DND-41 (cell line): Measurements from ENCODE around the gene GJB2.

ENCODE experiments used
- ATAC-seq: fragments of 200-7000 bp; cut with Tn5 transposase; 3 replicates; pipeline ENCODE4 v1.9.1; 2021; ENCODE audit warnings: low read depth; ENCODE audit not compliant: insufficient read depth
- DNase-seq: peaks from one replicate; pipeline ENCODE4 v3.0.0-alpha.2; 2020
- H2AFZ ChIP-seq: 2 replicates; pipeline ENCODE4 v1.6.0; 2012; ENCODE audit warnings: low read depth, low read length
- H3K27ac ChIP-seq: 2 replicates; pipeline ENCODE4 v1.5.1; 2012; ENCODE audit warnings: low read length, inconsistent platforms
- H3K27me3 ChIP-seq: fragments of 200-600 bp; sonication (generic); 2 replicates; pipeline ENCODE4 v1.6.0; 2012; ENCODE audit warnings: low read length, mild to moderate bottlenecking, inconsistent platforms; ENCODE audit not compliant: insufficient read depth, poor library complexity
- H3K36me3 ChIP-seq: 2 replicates; pipeline ENCODE4 v1.5.1; 2012; ENCODE audit warnings: low read length, inconsistent platforms; ENCODE audit not compliant: insufficient read depth
- H3K4me1 ChIP-seq: 2 replicates; pipeline ENCODE4 v1.5.1; 2012; ENCODE audit warnings: mild to moderate bottlenecking, low read length; ENCODE audit not compliant: insufficient read depth
- H3K4me2 ChIP-seq: 2 replicates; pipeline ENCODE4 v1.6.0; 2012; ENCODE audit warnings: mild to moderate bottlenecking, moderate library complexity, low read length, inconsistent platforms; ENCODE audit not compliant: insufficient read depth
- H3K4me3 ChIP-seq, 2 experiments: fragments of 200-600 bp in 1 of 2; shearing (Covaris generic) in 1 of 2; 2 replicates each; pipeline ENCODE4 v1.5.1; 2012 to 2016; ENCODE audit warnings: inconsistent platforms in 2 of 2, low read length in 2 of 2, mild to moderate bottlenecking in 2 of 2, low read depth in 1 of 2, moderate library complexity in 1 of 2
- H3K79me2 ChIP-seq: 2 replicates; pipeline ENCODE4 v1.6.0; 2012; ENCODE audit warnings: low read length, inconsistent platforms; ENCODE audit not compliant: insufficient read depth
- H3K9ac ChIP-seq: 2 replicates; pipeline ENCODE4 v1.6.0; 2012; ENCODE audit warnings: low read depth, mild to moderate bottlenecking, inconsistent platforms, low read length, moderate library complexity
- H3K9me3 ChIP-seq: 2 replicates; pipeline ENCODE4 v1.5.1; 2012; ENCODE audit warnings: low read length, moderate library complexity, mild to moderate bottlenecking, inconsistent platforms; ENCODE audit not compliant: insufficient read depth, severe bottlenecking
- H4K20me1 ChIP-seq: 2 replicates; pipeline ENCODE4 v1.6.0; 2012; ENCODE audit warnings: low read length; ENCODE audit not compliant: insufficient read depth
- EZH2 ChIP-seq: IDR thresholded peaks from 3 replicates; pipeline ENCODE4 v1.6.1; 2012; ENCODE audit warnings: borderline replicate concordance, low read depth, mild to moderate bottlenecking, moderate library complexity, low read length, inconsistent platforms; ENCODE audit not compliant: severe bottlenecking
- TF ChIP-seq, protein P1 (sequence below): IDR thresholded peaks from 2 replicates; pipeline ENCODE4 v1.5.1; 2012; ENCODE audit warnings: borderline replicate concordance, low read length, moderate library complexity, mild to moderate bottlenecking; ENCODE audit not compliant: poor library complexity, severe bottlenecking; ENCODE audit errors: extremely low read depth

GJB2 gene

DNA sequence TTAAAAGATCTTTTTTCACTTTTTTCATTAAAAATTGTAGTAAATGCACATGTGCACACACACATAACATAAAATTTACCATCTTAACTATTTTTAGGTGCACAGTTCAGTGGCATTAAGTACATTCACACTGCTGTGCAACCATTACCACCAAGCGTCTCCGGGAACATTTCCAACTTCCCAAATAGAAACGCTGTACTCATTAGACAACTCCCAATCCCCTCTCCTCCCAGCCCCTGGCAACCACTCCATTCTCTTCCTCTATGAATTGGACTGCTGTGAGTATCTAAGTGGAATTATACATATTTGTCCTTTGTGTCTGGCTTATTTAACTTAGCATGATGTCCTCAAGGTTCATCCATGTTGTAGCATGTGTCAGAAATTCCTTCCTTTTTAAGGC is 11.6 kb downstream of the GJB2 start:
- TF ChIP-seq, protein P1, sequence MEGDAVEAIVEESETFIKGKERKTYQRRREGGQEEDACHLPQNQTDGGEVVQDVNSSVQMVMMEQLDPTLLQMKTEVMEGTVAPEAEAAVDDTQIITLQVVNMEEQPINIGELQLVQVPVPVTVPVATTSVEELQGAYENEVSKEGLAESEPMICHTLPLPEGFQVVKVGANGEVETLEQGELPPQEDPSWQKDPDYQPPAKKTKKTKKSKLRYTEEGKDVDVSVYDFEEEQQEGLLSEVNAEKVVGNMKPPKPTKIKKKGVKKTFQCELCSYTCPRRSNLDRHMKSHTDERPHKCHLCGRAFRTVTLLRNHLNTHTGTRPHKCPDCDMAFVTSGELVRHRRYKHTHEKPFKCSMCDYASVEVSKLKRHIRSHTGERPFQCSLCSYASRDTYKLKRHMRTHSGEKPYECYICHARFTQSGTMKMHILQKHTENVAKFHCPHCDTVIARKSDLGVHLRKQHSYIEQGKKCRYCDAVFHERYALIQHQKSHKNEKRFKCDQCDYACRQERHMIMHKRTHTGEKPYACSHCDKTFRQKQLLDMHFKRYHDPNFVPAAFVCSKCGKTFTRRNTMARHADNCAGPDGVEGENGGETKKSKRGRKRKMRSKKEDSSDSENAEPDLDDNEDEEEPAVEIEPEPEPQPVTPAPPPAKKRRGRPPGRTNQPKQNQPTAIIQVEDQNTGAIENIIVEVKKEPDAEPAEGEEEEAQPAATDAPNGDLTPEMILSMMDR, result no peak
- no peak for TF ChIP-seq EZH2
- no peak for ATAC-seq
- Histone ChIP-seq H3K4me2 (no peak overlapping the region), H3K79me2 (no peaks in the 10 kb centered on the region), H3K4me3 (no peak overlapping the region), H3K9ac (no peak overlapping the region), H4K20me1 (no peaks in the 10 kb centered on the region), H2AFZ (no peak overlapping the region), H3K36me3 (no peaks in the 10 kb centered on the region), H3K4me1 (no peaks in the 10 kb centered on the region), H3K27me3 (peaks cover 4% of the 10 kb centered on the region), H3K9me3 (no peaks in the 10 kb centered on the region), H3K27ac (no peak overlapping the region)
- no peak for DNase-seq

DNA sequence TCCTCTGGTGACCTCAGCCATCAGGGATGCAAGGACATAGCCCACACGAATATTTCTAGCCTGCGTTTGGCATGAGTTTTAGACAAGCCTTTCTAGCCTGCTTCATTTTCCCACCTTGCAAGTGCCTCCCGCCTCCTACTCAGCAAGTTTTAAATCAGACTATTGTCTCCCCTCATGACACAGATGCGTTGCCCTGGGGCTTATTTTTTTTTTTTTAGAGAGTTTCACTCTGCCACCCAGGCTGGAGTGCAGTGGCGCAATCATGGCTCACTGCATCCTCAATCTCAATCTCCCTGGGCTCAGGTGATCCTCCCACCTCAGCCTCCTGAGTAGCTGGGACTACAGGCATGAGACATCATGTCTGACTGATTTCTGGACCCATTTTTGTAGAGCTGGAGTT is 14.6 kb downstream of the GJB2 start:
- Histone ChIP-seq H2AFZ (no peak overlapping the region), H3K27me3 (peaks cover 27% of the 10 kb centered on the region)
- TF ChIP-seq EZH2, result no peak
- TF ChIP-seq, protein P1, result no peak

DNA sequence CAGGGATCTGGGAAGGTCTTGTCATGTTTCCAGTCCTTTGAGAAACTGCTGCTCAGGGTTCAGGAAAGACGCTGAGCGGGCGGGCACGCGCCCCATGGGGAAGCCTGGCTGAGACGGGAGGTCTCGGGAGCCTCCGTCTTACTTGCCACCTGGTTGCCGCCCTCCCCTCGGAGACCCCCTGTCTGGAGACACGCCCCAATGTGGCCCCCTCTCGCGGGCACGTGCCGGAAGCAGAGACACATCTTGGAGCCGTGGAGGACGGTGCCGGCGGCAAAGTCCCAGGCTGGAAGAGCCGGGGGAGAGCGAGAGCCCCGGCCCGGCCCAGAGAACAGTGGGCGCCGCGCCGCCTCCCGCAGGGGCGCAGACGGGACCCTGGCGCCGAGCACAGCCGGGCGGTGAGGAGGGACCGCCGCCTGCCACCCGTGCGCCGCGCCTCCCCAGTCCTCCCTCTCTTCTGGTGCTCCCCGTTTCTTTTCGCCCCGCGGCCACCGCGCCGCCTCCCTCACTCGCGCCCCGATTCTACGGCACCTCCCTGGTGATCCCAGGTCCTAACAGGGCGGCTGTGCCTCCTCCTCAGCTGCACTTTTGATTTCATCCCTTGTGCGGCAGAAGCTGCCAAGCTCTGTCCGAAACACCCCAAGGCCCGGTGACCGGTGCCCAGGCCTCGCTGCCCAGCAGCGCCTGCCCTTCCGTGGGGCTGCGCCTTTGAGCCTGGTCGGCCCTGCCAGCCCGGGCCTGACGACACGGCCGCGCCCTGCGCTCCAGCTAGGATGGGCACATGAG is 15.5 kb downstream of the GJB2 start:
- H3K9me3 ChIP-seq, result no peaks in the 10 kb centered on the region
- no peaks in the 10 kb centered on the region for H3K79me2 ChIP-seq
- no peak overlapping the region for H2AFZ ChIP-seq
- no peak overlapping the region for H3K4me2 ChIP-seq
- no peak for DNase-seq
- no peak for TF ChIP-seq EZH2
- TF ChIP-seq, protein P1, result no peak
- H4K20me1 ChIP-seq, result no peaks in the 10 kb centered on the region
- no peaks in the 10 kb centered on the region for H3K4me1 ChIP-seq
- H3K36me3 ChIP-seq, result no peaks in the 10 kb centered on the region
- H3K4me3 ChIP-seq, result no peak overlapping the region
- peaks cover 28% of the 10 kb centered on the region for H3K27me3 ChIP-seq
- H3K27ac ChIP-seq, result no peak overlapping the region
- ATAC-seq, result no peak
- no peak overlapping the region for H3K9ac ChIP-seq

More for the DNA sequence above, 14.6 kb downstream of the GJB2 start:
- H3K9me3 ChIP-seq, result no peaks in the 10 kb centered on the region
- H3K4me3 ChIP-seq, result no peak overlapping the region
- H3K9ac ChIP-seq, result no peak overlapping the region
- no peaks in the 10 kb centered on the region for H3K36me3 ChIP-seq
- H3K4me1 ChIP-seq, result no peaks in the 10 kb centered on the region
- H4K20me1 ChIP-seq, result no peaks in the 10 kb centered on the region
- no peak overlapping the region for H3K27ac ChIP-seq
- no peaks in the 10 kb centered on the region for H3K79me2 ChIP-seq
- no peak for DNase-seq
- no peak for ATAC-seq
- no peak overlapping the region for H3K4me2 ChIP-seq
